ENCODE measurements around the gene CLK2. TPM values are rescaled to one million over a fixed set of nuclear protein-coding genes. Genes with fewer than 3 reads are reported as not detected.
A peak's percentile ranks its signal among the peaks of the same experiment; 100 is the strongest.
"Not testable (repeated sequence)": the region's sequence is repeated elsewhere in the genome, so short reads cannot be mapped to it uniquely, and the experiment has no call there.

Gene CLK2
- total RNA-seq, 1 donor from 2014 or later: 19.7 TPM

DNA sequence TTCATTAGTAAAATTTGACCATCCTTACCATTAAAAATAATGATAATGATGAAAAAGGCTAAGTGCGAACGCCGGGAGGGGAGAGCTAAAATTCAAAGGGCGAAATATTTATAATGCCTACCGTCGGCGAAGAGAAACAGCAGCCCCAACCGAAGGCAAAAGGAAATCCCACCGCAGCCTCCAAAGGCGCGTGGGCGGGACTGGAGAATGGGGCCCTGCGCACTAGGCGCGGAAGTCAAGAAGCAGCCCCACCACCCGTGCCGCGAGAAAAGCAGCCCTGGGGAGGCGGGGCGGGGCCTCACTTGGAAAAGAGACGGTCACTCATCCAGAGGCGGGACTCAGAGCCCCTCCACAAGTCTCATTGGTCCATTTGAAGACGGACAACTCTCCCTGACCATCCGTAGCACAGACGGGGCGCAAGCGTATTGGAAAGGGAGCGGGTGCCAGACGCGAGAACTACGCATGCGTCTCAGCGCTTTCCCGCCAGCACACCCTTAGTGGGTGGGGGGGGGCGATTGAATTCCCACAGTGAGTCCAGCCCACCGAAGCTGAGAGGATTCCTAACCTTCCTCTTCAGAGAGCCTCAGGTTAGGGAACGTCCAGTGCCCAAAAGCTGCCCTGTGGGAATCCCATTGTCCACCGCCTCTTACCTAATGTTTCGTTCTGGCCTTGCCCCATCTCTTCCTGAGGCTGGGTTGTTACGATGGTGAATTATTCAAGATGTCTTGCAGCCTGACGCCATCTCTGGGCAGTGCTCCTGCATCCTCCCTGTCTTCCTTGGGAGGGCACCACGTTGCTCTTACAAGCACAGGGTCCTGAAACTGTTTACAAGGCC is 45.8 kb downstream of the CLK2 start:
- DNase-seq (ENCODE audit: low read depth): peak; percentile 95
- TF ChIP-seq, protein P1, sequence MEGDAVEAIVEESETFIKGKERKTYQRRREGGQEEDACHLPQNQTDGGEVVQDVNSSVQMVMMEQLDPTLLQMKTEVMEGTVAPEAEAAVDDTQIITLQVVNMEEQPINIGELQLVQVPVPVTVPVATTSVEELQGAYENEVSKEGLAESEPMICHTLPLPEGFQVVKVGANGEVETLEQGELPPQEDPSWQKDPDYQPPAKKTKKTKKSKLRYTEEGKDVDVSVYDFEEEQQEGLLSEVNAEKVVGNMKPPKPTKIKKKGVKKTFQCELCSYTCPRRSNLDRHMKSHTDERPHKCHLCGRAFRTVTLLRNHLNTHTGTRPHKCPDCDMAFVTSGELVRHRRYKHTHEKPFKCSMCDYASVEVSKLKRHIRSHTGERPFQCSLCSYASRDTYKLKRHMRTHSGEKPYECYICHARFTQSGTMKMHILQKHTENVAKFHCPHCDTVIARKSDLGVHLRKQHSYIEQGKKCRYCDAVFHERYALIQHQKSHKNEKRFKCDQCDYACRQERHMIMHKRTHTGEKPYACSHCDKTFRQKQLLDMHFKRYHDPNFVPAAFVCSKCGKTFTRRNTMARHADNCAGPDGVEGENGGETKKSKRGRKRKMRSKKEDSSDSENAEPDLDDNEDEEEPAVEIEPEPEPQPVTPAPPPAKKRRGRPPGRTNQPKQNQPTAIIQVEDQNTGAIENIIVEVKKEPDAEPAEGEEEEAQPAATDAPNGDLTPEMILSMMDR (IDR thresholded peaks at IDR 0.05; ENCODE audit: insufficient read depth, low read length, severe bottlenecking): no peak
- Histone ChIP-seq H3K27me3 (ENCODE audit: control insufficient read depth, insufficient read depth, low read length) (no peaks in the 10 kb centered on the region), H3K4me3 (ENCODE audit: low read depth, low read length) (peak overlapping the region; percentile 55), H3K36me3 (ENCODE audit: control insufficient read depth, insufficient read depth, low read length) (no peaks in the 10 kb centered on the region)
- no peak for FAIRE-seq

DNA sequence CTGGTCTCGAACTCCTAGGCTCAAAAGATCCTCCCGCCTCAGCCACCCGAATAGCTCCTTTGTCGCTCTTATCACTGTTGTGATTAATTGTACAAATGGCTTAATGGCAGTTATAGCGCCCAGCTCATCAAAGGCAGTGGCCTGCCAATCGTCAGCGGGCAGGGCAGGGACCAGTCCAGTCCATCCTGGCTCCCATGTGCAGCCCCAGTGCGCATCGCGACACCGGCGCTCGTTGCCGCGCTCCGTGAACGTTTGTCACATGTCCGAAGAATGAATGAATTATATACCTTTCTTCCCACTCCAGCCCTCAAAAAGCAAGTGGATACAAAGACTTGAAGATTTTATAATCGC is 46.4 kb downstream of the CLK2 start:
- no peaks in the 10 kb centered on the region for H3K36me3 ChIP-seq (ENCODE audit: control insufficient read depth, insufficient read depth, low read length)
- no peaks in the 10 kb centered on the region for H3K27me3 ChIP-seq (ENCODE audit: control insufficient read depth, insufficient read depth, low read length)
- DNase-seq (ENCODE audit: low read depth) (no peak), FAIRE-seq (no peak)
- H3K4me3 ChIP-seq (ENCODE audit: low read depth, low read length): peak overlapping the region; percentile 55
- TF ChIP-seq, protein P1 (IDR thresholded peaks at IDR 0.05; ENCODE audit: insufficient read depth, low read length, severe bottlenecking): no peak

DNA sequence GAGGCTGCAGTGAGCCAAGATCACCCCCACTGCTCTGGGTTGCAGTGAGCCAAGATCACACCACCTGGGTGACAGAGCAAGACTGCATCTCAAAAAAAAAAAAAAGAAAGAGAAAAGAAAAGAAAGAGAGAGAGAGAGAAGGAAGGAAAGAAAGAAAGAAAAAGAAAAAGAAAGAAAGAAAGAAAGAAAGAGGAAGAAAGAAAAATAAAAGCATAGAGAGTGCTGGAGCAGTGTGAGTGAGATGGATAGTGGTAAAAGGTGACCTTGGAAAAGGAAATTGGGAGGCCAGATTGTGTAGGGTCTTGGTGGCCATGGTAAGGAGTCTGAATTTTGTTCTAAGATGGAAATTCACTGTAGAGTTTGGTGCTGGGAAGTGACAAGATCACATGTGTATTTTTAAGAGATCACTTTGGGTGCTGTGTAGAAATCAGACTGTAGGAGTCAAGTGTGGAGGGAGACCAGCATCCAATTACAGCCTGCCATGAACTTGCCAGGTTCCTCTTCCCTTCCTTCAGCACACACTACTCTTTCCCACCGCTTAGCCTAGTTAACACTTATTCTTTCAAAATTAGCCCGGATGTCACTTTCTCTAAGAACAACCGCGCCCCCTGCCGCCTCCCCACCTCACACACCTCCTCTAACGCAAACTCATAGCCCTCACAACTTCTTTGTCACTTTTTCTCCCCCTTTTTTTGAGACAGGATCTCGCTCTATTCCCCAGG is 47.0 kb downstream of the CLK2 start:
- FAIRE-seq (no peak), DNase-seq (ENCODE audit: low read depth) (peak; percentile 60)
- TF ChIP-seq, protein P1 (IDR thresholded peaks at IDR 0.05; ENCODE audit: insufficient read depth, low read length, severe bottlenecking): peak; percentile 60
- no peaks in the 10 kb centered on the region for H3K36me3 ChIP-seq (ENCODE audit: control insufficient read depth, insufficient read depth, low read length)
- H3K4me3 ChIP-seq (ENCODE audit: low read depth, low read length): peak overlapping the region; percentile 55
- no peaks in the 10 kb centered on the region for H3K27me3 ChIP-seq (ENCODE audit: control insufficient read depth, insufficient read depth, low read length)

DNA sequence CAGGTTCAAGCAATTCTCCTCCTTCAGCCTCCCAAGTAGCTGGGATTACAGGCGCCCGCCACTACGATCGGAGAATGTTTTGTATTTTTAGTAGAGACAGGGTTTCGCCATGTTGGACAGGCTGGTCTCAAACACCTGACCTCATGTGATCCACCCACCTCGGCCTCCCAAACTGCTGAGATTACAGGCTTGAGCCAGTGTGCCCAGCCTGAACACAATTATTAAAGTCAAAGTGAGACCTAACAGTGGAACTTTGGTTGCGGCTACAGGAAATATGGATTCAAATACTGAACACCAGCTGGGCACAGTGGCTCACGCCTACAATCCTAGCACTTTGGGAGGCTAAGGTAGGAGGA is 47.9 kb downstream of the CLK2 start:
- not testable (repeated sequence) for FAIRE-seq; DNase-seq (ENCODE audit: low read depth); H3K36me3 ChIP-seq (ENCODE audit: control insufficient read depth, insufficient read depth, low read length); H3K4me3 ChIP-seq (ENCODE audit: low read depth, low read length); H3K27me3 ChIP-seq (ENCODE audit: control insufficient read depth, insufficient read depth, low read length)

DNA sequence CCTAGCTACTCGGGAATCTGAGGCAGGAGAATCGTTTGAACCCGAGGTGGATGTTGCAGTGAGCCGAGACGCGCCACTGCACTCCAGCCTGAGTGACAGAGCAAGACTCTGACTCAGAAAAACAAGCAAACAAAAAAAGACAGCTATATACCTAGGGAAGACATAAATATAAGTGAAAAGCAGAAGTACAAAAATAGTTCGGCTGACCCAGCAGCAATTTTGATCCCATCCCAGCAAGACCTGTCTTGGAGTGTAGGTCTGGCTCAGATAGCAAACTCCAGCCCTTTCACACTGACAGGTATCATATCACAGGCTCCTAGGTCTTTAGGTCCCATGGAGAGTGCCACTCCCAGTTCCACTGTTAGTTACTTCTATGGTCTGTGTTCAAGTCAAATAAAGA is 50.3 kb downstream of the CLK2 start:
- FAIRE-seq: no peak

DNA sequence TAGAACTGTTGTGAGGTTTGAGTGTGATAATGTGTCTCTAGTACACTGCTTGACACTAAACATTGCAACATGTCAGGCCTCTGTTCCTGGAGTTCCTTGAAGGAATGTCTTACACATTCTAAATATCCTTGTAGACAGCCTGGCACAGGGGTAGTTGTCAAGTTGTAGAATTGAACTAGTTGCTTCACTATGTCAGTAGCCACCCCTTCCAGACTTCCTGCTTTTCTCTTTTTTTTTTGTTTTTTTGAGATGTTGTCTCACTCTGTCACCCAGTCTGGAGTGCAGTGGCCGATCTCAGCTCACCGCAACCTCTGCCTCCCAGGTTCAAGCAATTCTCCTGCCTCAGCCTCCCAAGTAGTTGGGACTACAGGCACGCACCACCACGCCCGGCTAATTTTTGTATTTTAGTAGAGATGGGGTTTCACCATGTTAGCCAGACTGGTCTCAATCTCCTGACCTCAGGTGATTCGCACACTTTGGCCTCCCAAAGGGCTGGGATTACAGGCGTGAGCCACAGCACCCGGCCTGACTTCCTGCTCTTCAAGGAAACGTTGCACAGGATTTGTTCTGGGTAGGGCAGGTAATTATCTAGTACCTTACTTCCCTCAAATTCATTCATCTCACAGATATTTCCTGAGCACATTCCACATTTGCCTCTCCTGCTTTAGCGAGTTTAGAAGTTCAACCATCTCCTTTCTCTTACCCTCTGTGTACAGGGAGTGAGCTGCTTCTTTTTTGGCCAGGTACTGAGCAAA is 52.9 kb downstream of the CLK2 start:
- H3K4me3 ChIP-seq (ENCODE audit: low read depth, low read length); H3K27me3 ChIP-seq (ENCODE audit: control insufficient read depth, insufficient read depth, low read length); DNase-seq (ENCODE audit: low read depth); FAIRE-seq; H3K36me3 ChIP-seq (ENCODE audit: control insufficient read depth, insufficient read depth, low read length): not testable (repeated sequence)

More for the DNA sequence above, 50.3 kb downstream of the CLK2 start:
- Histone ChIP-seq H3K27me3 (ENCODE audit: control insufficient read depth, insufficient read depth, low read length) (no peaks in the 10 kb centered on the region), H3K36me3 (ENCODE audit: control insufficient read depth, insufficient read depth, low read length) (no peaks in the 10 kb centered on the region), H3K4me3 (ENCODE audit: low read depth, low read length) (no peak overlapping the region)
- TF ChIP-seq, protein P1 (IDR thresholded peaks at IDR 0.05; ENCODE audit: insufficient read depth, low read length, severe bottlenecking): no peak
- DNase-seq (ENCODE audit: low read depth): no peak
